T-helper 1 cell (primary cell): ENCODE data around the gene STX2.
A peak's percentile ranks its signal among the peaks of the same experiment; 100 is the strongest.

Experiments
- DNase-seq, 5 donors: peaks; one replicate each; pipeline ENCODE4 v3.0.0-alpha.2; 2012 to 2020

The STX2 gene

GRCh38 chr12:130830246-130830551 lies 8.9 kb downstream of the STX2 start:
- DNase-seq = no peak

DNA sequence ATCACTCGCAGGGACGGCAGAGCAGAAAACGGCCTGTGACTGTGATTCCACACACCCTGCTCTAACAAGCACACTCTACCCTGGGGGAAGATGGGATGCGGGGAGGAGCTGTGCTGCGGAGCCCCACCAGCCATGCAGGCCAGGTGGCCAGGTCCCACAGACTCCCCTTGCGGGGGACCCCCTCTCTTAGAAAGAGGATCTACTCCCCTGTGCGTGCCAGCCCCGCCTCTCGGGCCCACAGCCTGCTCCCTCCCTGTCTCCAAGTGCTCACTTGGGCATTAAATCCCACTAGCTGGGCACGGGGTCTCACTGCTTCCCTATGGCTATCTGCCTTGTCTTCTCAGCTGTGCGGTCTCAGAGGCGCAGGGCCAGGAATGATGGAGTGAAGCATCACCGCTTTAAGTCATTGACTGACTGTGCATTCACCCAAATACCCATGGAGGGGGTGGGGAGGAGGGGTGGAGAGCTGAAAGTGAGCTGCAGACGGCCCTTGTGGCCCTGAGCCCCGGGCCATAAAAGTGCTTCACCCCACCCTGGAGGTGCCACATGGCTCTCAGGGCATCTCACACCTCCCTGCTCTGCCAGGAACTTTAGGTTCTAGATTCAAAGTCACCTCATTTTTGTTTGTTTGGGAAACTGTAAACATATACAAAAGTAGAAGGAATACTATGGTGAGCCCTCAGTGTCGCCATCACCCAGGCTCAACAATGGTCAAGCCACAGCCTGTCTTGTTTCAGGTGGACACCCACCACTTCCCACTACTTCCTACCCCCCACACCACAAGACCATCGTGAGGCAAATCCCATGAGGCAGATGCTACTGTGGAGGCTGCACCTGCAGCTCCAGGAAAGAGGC lies 9.4 kb downstream of the STX2 start:
- DNase-seq = no peak

DNA sequence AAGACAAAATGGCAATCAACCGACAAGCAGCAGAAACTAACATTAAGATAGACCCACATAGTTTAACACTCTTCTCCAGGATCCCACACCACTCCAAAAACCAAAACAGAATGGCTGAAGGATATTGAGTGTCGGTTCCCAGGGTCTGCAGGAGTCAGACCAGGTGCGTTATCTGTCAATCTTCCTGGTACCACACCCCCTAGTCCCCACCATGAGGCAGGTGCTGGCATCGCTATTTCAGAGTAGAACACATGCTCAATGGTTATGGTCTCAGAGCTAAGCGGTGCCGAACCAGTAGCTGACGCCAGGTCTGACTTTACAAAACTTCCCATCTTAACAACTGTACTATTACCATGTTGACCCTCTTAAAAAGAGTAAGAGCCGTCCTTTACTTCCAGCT lies 10.2 kb downstream of the STX2 start:
- DNase-seq = no peak

DNA sequence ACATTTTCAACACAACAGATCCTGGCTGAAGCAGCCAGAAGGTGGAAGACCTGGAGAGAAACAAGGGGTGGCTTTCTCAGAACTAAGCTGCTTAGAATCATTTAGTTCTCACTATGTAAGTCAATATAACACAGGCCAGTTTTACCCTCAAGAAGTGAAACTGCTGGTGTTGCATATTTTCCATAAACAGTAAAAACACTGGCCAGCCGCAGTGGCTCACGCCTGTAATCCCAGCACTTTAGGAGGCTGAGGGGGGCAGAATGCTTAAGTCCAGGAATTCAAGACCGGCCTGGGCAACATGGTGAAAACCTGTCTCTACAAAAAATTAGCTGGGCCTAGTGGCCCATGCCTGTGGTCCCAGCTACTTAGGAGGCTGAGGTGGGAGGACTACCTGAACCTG lies 11.6 kb downstream of the STX2 start:
- no peak for DNase-seq

GRCh38 chr12:130826151-130826801 lies 12.8 kb downstream of the STX2 start:
- DNase-seq = peak; percentile 40 to 67 (median 53)

DNA sequence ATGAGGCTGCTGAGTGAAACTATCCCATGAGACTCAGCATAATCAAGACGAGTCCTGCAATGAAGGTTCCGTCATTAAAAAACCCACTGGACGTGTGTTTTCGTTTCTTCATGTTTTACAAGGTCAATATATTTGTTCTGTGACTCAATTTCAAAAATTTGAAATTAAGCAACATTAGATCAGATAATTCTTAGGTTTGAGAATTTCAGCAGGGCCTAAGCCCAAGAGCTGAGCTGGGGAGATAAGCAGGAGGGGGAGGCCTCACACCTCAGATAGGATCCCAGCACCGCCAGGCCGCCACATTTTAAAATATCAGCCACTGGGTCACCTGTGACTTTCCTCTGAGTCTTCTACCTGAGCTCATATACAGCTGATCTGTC lies 13.3 kb downstream of the STX2 start:
- no peak for DNase-seq

DNA sequence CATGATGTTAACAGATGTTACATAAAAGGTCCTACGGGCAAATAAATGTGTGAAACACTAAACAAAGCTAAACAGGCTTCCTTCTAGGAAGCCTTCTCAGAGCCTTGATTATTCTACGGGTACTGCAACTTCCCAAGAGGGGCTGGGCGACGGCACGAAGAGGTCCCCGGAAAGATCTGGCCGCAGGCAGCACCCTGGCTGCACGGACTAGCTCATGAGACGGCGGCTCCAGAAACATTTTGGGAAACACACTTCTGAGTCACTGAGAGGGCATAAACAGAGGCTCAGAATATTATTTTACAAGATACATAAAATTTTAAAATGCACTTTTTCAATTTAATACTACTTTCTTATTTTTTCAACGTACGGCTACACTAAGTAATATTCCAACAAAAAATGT lies 19.4 kb downstream of the STX2 start:
- DNase-seq = no peak

DNA sequence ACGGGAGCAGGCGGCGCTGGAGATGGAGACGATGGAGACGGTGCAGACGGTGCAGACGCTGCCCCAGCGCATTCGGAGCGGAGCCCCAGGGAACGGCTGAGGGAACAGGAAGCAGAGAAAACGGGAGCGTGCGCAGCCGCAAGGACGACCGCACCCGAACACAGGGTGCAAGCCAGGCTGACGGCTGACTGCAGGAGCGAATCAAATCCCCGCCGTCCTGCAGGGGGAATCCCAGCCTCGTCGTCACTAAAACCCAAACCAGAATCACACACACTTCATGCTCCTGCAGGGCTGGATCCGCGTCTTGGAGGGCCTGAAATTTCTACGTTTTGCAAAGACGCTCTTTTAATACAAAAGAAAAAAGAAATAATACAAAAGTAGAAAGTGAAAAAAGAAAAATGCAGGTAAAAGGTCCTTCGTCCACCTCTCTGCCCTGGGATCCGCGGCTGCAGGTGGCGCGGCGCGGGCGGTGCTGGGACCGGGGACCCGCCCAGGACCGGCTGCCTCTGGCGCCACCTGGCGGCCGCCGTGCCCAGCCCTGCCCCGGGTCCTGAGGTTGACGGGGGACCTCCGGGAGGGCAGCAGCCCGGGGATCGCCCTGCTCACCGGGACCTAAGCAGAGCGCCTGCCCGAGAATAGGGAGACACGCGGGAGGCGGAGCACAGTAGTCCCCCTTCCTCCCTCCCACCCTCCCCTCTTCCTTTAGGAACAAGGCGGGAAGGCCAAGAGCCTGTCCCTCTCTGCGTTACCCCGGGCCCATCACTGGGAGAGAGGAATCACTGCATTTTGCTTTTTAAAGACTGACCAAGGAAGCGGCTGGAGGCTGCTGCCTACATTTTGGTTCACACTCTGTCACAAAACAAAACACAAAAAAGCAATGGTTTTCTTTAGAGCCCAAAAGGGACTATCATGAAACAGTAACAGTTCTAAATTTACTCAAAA lies 20.1 kb downstream of the STX2 start:
- peak; percentile 50 to 74 (median 63) for DNase-seq

DNA sequence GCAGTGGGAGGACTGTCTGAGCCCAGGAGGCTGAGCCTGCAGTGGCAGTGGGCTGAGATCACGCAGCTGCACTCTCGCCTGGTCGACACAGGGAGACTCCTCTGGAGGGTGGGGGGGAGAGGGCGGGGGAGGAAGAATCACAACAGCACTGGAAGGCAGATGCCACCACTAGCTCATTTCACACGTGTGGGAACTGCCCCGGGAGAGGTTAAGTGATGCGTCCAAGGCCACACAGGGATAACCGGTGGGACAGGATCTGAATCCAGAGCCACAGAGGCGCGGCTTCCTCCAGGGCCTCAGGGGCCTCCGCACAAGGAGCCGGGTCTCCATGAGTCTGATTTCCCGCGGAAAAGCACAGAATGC lies 20.8 kb downstream of the STX2 start:
- DNase-seq = no peak

GRCh38 chr12:130817804-130818203 lies 21.2 kb downstream of the STX2 start:
- DNase-seq = no peak

- no peak for DNase-seq
These were observed 23.0 kb downstream of the STX2 start for GRCh38 chr12:130816097-130816496.

GRCh38 chr12:130815028-130815741 lies 23.9 kb downstream of the STX2 start:
- no peak for DNase-seq

DNA sequence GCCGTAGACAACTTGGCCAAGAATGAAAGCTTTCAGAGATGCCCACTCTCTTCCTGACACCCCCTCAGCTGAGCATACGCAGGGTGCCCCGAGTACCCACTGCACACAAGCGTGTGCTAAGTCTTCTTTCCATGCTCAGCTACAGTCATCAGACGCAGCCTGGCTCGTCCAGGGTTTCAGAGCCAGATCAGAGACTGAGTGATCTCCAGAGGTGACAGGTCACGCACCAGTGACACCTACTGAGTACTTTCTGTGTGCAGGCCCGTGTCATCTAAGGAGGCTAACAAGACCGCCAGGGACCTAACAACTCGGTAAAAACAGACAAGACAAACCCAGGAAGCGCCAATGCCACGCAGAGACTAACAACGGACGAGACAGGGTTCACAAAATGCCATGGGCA lies 25.1 kb downstream of the STX2 start:
- DNase-seq = no peak

DNA sequence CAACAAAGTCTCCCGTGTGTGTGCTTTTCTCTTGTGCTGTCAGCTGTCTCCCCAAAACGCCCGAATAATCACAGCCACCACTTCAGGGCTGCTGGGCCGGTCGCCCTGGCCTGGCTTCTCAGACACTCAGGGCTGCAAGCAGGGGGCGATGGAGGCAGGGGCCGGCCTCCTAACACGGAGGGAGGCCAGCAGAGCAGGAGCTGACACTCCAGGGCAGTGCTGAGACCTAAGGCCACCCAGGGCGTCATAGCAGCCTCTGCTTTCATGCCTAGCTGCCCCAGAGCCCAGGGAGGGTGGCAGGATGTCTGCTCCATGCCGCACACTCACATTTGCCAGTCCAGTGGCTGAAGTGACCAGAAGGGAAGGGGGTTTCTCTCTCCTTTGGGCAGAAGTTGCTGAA lies 25.6 kb downstream of the STX2 start:
- no peak for DNase-seq

DNA sequence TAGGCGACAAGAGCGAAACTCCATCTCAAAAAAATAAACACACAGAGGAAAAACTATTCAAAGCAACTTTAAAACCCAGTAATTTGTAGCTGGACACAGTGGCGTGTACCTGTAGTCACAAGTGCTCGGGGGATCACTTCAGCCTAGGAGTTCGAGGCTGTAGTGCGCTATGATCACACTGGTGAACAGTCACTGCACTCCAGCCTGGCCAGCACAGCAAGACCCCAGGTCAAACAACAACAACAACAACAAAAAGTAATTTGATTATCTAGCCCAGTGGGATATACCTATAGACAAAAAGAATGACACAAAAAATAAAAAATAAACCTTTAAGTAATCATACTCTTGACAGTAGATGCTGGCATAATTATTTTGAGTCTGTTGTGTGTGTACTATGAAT lies 29.3 kb downstream of the STX2 start:
- no peak for DNase-seq

GRCh38 chr12:130807309-130807708 lies 31.7 kb downstream of the STX2 start:
- DNase-seq = no peak

DNA sequence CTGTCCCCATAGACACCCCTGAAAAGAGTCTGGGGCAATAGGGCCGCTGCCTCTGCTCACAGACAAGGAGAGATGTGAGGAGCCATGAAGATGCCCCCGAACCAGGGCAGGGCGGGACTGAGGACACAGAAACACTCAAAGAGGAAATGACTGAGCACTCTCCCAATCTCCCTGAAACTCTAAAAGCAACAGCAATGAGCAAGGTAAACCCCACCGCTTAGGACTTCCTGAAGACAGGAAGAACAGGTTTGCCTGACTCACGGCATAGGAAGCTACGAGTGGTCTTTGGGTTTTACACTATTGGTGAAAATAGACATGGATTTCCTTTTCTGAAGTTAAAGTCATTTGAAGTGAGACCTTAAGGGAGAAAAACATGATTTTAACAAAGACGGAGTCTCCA lies 32.5 kb downstream of the STX2 start:
- DNase-seq = no peak

DNA sequence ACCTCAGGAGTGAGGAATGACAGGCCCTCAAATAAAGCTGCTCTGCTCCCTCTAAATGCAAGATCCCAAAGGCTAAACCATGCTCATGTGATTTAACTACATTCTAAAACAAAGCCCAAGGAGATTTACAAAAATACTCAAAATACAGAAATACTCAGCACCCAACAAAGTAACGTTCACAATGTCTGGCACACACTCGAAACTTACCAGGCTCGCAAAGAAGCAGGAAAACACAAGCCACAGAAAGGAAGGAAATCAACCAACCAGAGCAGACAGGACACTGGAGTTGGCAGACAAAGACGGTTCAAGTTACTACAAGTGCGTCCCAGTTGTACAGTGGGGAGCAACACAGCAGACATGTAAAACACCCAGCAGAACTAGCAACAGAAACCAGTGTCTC lies 33.4 kb downstream of the STX2 start:
- no peak for DNase-seq

DNA sequence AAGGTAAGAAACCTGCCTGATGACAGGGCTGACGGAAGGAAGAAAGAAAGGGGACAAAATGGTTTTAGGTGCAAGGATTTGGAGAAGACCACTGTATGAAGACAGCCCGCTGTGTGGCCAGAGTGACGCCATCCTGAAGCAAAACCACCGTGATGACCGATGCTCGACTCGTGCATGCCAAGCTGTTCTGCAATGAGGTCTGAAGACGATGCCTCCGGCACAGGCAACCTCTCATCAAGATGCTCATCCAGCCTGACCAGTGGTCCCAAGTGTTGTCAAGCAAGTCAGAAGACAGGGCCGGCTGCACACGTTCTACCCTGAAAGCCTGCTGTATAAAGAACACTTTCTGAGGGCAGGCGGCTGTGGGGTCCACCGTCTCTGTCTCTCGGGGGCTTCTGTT lies 34.8 kb downstream of the STX2 start:
- DNase-seq = no peak

DNA sequence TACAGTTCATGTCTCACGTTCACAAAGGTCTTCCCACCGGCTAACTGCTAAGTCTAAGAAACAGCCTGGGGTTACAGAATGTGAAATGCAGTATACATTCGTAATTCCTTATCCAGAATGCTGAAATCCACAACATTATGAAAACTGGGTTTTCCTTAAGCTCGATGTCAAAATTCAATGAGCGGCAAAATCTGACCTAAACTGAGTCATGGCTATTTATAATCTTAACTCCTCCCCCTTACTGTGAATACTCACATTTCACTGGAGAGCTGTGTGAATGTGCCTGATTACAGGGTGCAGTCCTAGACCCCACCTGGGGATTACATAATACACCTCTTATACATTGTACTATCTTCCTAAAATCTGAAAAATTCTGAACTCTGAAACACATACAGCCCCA lies 35.3 kb downstream of the STX2 start:
- DNase-seq = no peak

- DNase-seq = no peak
These were observed 38.7 kb downstream of the STX2 start for GRCh38 chr12:130800312-130800711.

GRCh38 chr12:130799051-130799450 lies 40.0 kb downstream of the STX2 start:
- DNase-seq = no peak
